HUES6 (cell line): Measurements from ENCODE around the gene KLHL29.

Source experiments
- H3K27ac ChIP-seq: 2 replicates; pipeline ENCODE4 v1.7.0; 2013; ENCODE audit warnings: low read depth, mild to moderate bottlenecking, low read length, inconsistent platforms
- H3K27me3 ChIP-seq: 2 replicates; pipeline ENCODE4 v1.6.1; 2013; ENCODE audit warnings: low read length; ENCODE audit not compliant: control insufficient read depth, insufficient read depth
- H3K36me3 ChIP-seq: 2 replicates; pipeline ENCODE4 v1.6.1; 2013; ENCODE audit warnings: low read length; ENCODE audit not compliant: control insufficient read depth, insufficient read depth
- H3K4me1 ChIP-seq: 2 replicates; pipeline ENCODE4 v1.6.1; 2013; ENCODE audit warnings: low read length; ENCODE audit not compliant: control insufficient read depth, insufficient read depth
- H3K4me3 ChIP-seq: 2 replicates; pipeline ENCODE4 v1.5.1; 2013; ENCODE audit warnings: low read depth, low read length
- H3K9ac ChIP-seq: one replicate; pipeline ENCODE4 v1.6.1; 2013; ENCODE audit warnings: mild to moderate bottlenecking, low read length
- H3K9me3 ChIP-seq: 2 replicates; pipeline ENCODE4 v1.6.1; 2013; ENCODE audit warnings: low read depth, low read length; ENCODE audit not compliant: control insufficient read depth, insufficient read depth

KLHL29 gene

GRCh38 chr2:23543728-23544127 is 158.7 kb downstream of the KLHL29 start:
- Histone ChIP-seq H3K27ac (no peak overlapping the region), H3K27me3 (no peaks in the 10 kb centered on the region), H3K4me1 (peaks cover 15% of the 10 kb centered on the region; the same call in 1 of the 2 replicates), H3K9ac (no peak overlapping the region), H3K9me3 (no peaks in the 10 kb centered on the region), H3K36me3 (no peaks in the 10 kb centered on the region), H3K4me3 (no peak overlapping the region)

GRCh38 chr2:23544589-23545295 is 159.8 kb downstream of the KLHL29 start:
- Histone ChIP-seq H3K4me3 (no peak overlapping the region), H3K9ac (no peak overlapping the region), H3K36me3 (no peaks in the 10 kb centered on the region), H3K27ac (no peak overlapping the region), H3K4me1 (peaks cover 19% of the 10 kb centered on the region; the same call in 1 of the 2 replicates), H3K27me3 (no peaks in the 10 kb centered on the region), H3K9me3 (no peaks in the 10 kb centered on the region)

- no peaks in the 10 kb centered on the region for H3K36me3 ChIP-seq
- H3K27me3 ChIP-seq = no peaks in the 10 kb centered on the region
- no peak overlapping the region for H3K27ac ChIP-seq
- no peaks in the 10 kb centered on the region for H3K9me3 ChIP-seq
- H3K4me1 ChIP-seq = peaks cover 22% of the 10 kb centered on the region; the same call in 1 of the 2 replicates
- H3K4me3 ChIP-seq = no peak overlapping the region
- H3K9ac ChIP-seq = no peak overlapping the region
These were observed 160.4 kb downstream of the KLHL29 start for GRCh38 chr2:23545396-23545795.

- Histone ChIP-seq H3K4me3 (no peak overlapping the region), H3K36me3 (no peaks in the 10 kb centered on the region), H3K27me3 (no peaks in the 10 kb centered on the region), H3K27ac (no peak overlapping the region), H3K4me1 (peaks cover 22% of the 10 kb centered on the region; the same call in 1 of the 2 replicates), H3K9me3 (no peaks in the 10 kb centered on the region), H3K9ac (no peak overlapping the region)
These were observed 160.8 kb downstream of the KLHL29 start for GRCh38 chr2:23545811-23546210.

GRCh38 chr2:23546913-23547312 is 161.9 kb downstream of the KLHL29 start:
- Histone ChIP-seq H3K9ac (no peak overlapping the region), H3K9me3 (no peaks in the 10 kb centered on the region), H3K27me3 (no peaks in the 10 kb centered on the region), H3K4me3 (no peak overlapping the region), H3K4me1 (peaks cover 17% of the 10 kb centered on the region; the same call in 1 of the 2 replicates), H3K36me3 (no peaks in the 10 kb centered on the region), H3K27ac (no peak overlapping the region)

GRCh38 chr2:23547725-23548124 is 162.7 kb downstream of the KLHL29 start:
- Histone ChIP-seq H3K27me3 (no peaks in the 10 kb centered on the region), H3K27ac (no peak overlapping the region), H3K9me3 (no peaks in the 10 kb centered on the region), H3K36me3 (no peaks in the 10 kb centered on the region), H3K4me1 (peaks cover 13% of the 10 kb centered on the region; the same call in 1 of the 2 replicates), H3K4me3 (no peak overlapping the region), H3K9ac (no peak overlapping the region)

- Histone ChIP-seq H3K27me3 (no peaks in the 10 kb centered on the region), H3K4me1 (peaks cover 13% of the 10 kb centered on the region; the same call in 1 of the 2 replicates), H3K4me3 (no peak overlapping the region), H3K27ac (no peak overlapping the region), H3K36me3 (no peaks in the 10 kb centered on the region), H3K9me3 (no peaks in the 10 kb centered on the region), H3K9ac (no peak overlapping the region)
These were observed 163.3 kb downstream of the KLHL29 start for GRCh38 chr2:23548143-23548769.

GRCh38 chr2:23549051-23549450 is 164.1 kb downstream of the KLHL29 start:
- Histone ChIP-seq H3K9me3 (no peaks in the 10 kb centered on the region), H3K4me1 (peaks cover 13% of the 10 kb centered on the region; the same call in 1 of the 2 replicates), H3K27me3 (no peaks in the 10 kb centered on the region), H3K9ac (no peak overlapping the region), H3K36me3 (no peaks in the 10 kb centered on the region), H3K27ac (no peak overlapping the region), H3K4me3 (no peak overlapping the region)

GRCh38 chr2:23549821-23550530 is 165.0 kb downstream of the KLHL29 start:
- Histone ChIP-seq H3K9ac (no peak overlapping the region), H3K27ac (no peak overlapping the region), H3K9me3 (no peaks in the 10 kb centered on the region), H3K27me3 (no peaks in the 10 kb centered on the region), H3K36me3 (no peaks in the 10 kb centered on the region), H3K4me1 (peaks cover 13% of the 10 kb centered on the region; the same call in 1 of the 2 replicates), H3K4me3 (no peak overlapping the region)

- Histone ChIP-seq H3K4me1 (peaks cover 9% of the 10 kb centered on the region; the same call in 1 of the 2 replicates), H3K36me3 (no peaks in the 10 kb centered on the region), H3K27me3 (no peaks in the 10 kb centered on the region), H3K4me3 (no peak overlapping the region), H3K9me3 (no peaks in the 10 kb centered on the region), H3K9ac (no peak overlapping the region), H3K27ac (no peak overlapping the region)
These were observed 165.6 kb downstream of the KLHL29 start for GRCh38 chr2:23550553-23550952.

- Histone ChIP-seq H3K9me3 (no peaks in the 10 kb centered on the region), H3K27ac (no peak overlapping the region), H3K9ac (no peak overlapping the region), H3K36me3 (no peaks in the 10 kb centered on the region), H3K4me1 (peaks cover 7% of the 10 kb centered on the region; the same call in 1 of the 2 replicates), H3K27me3 (no peaks in the 10 kb centered on the region), H3K4me3 (no peak overlapping the region)
These were observed 166.9 kb downstream of the KLHL29 start for GRCh38 chr2:23551875-23552274.
